ENCODE results near the gene SCGB1A1. TPM values are rescaled to one million over a fixed set of nuclear protein-coding genes. Genes with fewer than 3 reads are reported as not detected.

SCGB1A1 gene
- total RNA-seq, 4 donors from 2014 or later, result not detected

GRCh38 chr11:62420882-62421281 lies 2.0 kb downstream of the SCGB1A1 start:
- Histone ChIP-seq H3K4me3 (no peak overlapping the region), H3K4me1 (peaks cover 0 to 5% of the 10 kb centered on the region in 2 donors), H3K27ac (peak overlapping the region; percentile 76 to 90), H3K9me3 (no peaks in the 10 kb centered on the region), H3K36me3 (no peaks in the 10 kb centered on the region), H3K27me3 (no peaks in the 10 kb centered on the region)
- no peak for DNase-seq
- intact Hi-C loops (cut with DNase I; ENCODE audit: low total_unique reads), result no loop called here
- TF ChIP-seq POLR2A (IDR thresholded peaks at IDR 0.05) (no peak), CTCF (IDR thresholded peaks at IDR 0.05) (no peak)

- DNase-seq, result peak in 1 of 2 donors; percentile 37
- intact Hi-C loops (cut with DNase I; ENCODE audit: low total_unique reads), result no loop called here
- TF ChIP-seq POLR2A (IDR thresholded peaks at IDR 0.05) (no peak), CTCF (IDR thresholded peaks at IDR 0.05) (no peak)
These were observed 3.2 kb downstream of the SCGB1A1 start for GRCh38 chr11:62421996-62422395.

GRCh38 chr11:62423012-62423411 lies 4.2 kb downstream of the SCGB1A1 start:
- no peak for TF ChIP-seq CTCF (IDR thresholded peaks at IDR 0.05)
- no peak for TF ChIP-seq POLR2A (IDR thresholded peaks at IDR 0.05)
- no peaks in the 10 kb centered on the region for H3K36me3 ChIP-seq
- H3K4me1 ChIP-seq, result peaks cover 0 to 5% of the 10 kb centered on the region in 2 donors
- no peak overlapping the region for H3K27ac ChIP-seq
- DNase-seq, result no peak
- H3K9me3 ChIP-seq, result no peaks in the 10 kb centered on the region
- no peaks in the 10 kb centered on the region for H3K27me3 ChIP-seq
- intact Hi-C loops (cut with DNase I; ENCODE audit: low total_unique reads), result no loop called here
- no peak overlapping the region for H3K4me3 ChIP-seq

More at GRCh38 chr11:62421996-62422395, 3.2 kb downstream of the SCGB1A1 start:
- no peaks in the 10 kb centered on the region for H3K9me3 ChIP-seq
- H3K4me1 ChIP-seq, result peaks cover 0 to 5% of the 10 kb centered on the region in 2 donors
- H3K4me3 ChIP-seq, result no peak overlapping the region
- no peak overlapping the region for H3K27ac ChIP-seq
- no peaks in the 10 kb centered on the region for H3K36me3 ChIP-seq
- no peaks in the 10 kb centered on the region for H3K27me3 ChIP-seq

- DNase-seq, result no peak
- Histone ChIP-seq H3K4me1 (peaks cover 0 to 18% of the 10 kb centered on the region in 2 donors), H3K36me3 (no peaks in the 10 kb centered on the region), H3K4me3 (no peak overlapping the region), H3K27ac (peak overlapping the region; percentile 59 to 81), H3K9me3 (no peaks in the 10 kb centered on the region), H3K27me3 (no peaks in the 10 kb centered on the region)
- TF ChIP-seq POLR2A (IDR thresholded peaks at IDR 0.05) (no peak), CTCF (IDR thresholded peaks at IDR 0.05) (no peak)
- intact Hi-C loops (cut with DNase I; ENCODE audit: low total_unique reads), result no loop called here
These were observed 8.9 kb downstream of the SCGB1A1 start for GRCh38 chr11:62427630-62428233.

- Histone ChIP-seq H3K27me3 (no peaks in the 10 kb centered on the region), H3K4me1 (peaks cover 0 to 22% of the 10 kb centered on the region in 2 donors), H3K36me3 (no peaks in the 10 kb centered on the region), H3K27ac (peak overlapping the region; percentile 85 to 90), H3K9me3 (no peaks in the 10 kb centered on the region), H3K4me3 (no peak overlapping the region)
- TF ChIP-seq CTCF (IDR thresholded peaks at IDR 0.05) (no peak), POLR2A (IDR thresholded peaks at IDR 0.05) (no peak)
- DNase-seq, result no peak
- intact Hi-C loops (cut with DNase I; ENCODE audit: low total_unique reads), result no loop called here
These were observed 10.2 kb downstream of the SCGB1A1 start for GRCh38 chr11:62428871-62429560.

Measured in uterus (tissue), 4 donors.